ENCODE results near the gene RNASET2. TPM values are rescaled to one million over a fixed set of nuclear protein-coding genes. Genes with fewer than 3 reads are reported as not detected.

The RNASET2 gene
- total and polyA plus RNA-seq, 10 of the 15 experiments (the other 5 are each of a cell fraction or from before 2014, with no cell fraction given) = 5.5 to 225 (median 50.2) TPM

DNA sequence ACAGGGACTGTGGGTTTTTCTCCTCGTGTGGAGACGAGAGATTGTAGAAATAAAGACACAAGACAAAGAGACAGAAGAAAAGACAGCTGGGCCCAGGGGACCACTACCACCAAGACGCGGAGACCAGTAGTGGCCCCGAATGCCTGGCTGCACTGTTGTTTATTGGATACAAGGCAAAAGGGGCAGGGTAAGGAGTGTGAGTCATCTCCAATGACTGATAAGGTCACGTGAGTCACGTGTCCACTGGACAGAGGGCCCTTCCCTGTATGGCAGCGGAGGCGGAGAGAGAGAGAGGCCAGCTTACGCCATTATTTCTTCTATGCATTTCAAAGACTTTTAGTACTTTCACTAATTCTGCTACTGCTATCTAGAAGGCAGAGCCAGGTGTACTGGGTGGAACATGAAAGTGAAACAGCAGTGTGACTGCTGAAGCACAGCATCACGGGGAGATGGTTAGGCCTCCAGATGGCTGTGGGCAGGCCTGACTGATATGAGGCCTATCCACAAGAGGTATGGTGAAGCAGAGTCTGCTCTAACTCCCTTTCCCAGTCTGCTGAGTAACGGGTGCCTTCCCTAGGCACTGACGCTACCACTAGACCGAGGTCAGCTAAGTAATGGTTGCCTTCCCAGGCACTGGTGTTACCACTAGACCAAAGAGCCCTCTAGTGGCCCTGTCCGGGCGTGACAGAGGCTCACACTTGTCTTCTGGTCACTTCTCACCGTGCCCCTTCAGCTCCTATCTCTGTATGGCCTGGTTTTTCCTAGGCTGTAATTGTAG lies 5.3 kb downstream of the RNASET2 start (continued):
- 0 out of 2 replicates have a peak, but pooled peaks have one; percentile 16 for TF ChIP-seq MEF2A (IDR thresholded peaks at IDR 0.05; ENCODE audit: insufficient read depth, low read depth, low read length)
- peak; percentile 74 for TF ChIP-seq FOXK2 (IDR thresholded peaks at IDR 0.05)
- TF ChIP-seq ZBTB11 (CRISPR knock-in tag; IDR thresholded peaks at IDR 0.05) = 0 out of 2 replicates have a peak, but pooled peaks have one; percentile 2
- peak; percentile 62 for TF ChIP-seq RAD21 (IDR thresholded peaks at IDR 0.05; ENCODE audit: insufficient read depth, low read depth, low read length)
- peak; percentile 70; the same call in 1 of the 2 replicates for TF ChIP-seq POLR2AphosphoS2 (IDR thresholded peaks at IDR 0.05; ENCODE audit: low read depth, low read length)
- TF ChIP-seq ZNF24 (IDR thresholded peaks at IDR 0.05) = peak; percentile 80
- peak; percentile 75; the same call in 1 of the 2 replicates for TF ChIP-seq CBX5 (IDR thresholded peaks at IDR 0.05; ENCODE audit: low read depth)
- TF ChIP-seq NBN (IDR thresholded peaks at IDR 0.05) = peak; percentile 97
- TF ChIP-seq CTCF (IDR thresholded peaks at IDR 0.05 in 2 of 3, conservative IDR thresholded peaks at IDR 0.05 in 1 of 3; ENCODE audit: control insufficient read depth in 2 of 3, extremely low read depth in 1 of 3, insufficient read depth in 1 of 3, low read depth in 3 of 3, low read length in 3 of 3) = peak; percentile 45 to 69 (median 65)

Measured in GM12878 (cell line).